ENCODE measurements around the gene SNX11.

The SNX11 gene

DNA sequence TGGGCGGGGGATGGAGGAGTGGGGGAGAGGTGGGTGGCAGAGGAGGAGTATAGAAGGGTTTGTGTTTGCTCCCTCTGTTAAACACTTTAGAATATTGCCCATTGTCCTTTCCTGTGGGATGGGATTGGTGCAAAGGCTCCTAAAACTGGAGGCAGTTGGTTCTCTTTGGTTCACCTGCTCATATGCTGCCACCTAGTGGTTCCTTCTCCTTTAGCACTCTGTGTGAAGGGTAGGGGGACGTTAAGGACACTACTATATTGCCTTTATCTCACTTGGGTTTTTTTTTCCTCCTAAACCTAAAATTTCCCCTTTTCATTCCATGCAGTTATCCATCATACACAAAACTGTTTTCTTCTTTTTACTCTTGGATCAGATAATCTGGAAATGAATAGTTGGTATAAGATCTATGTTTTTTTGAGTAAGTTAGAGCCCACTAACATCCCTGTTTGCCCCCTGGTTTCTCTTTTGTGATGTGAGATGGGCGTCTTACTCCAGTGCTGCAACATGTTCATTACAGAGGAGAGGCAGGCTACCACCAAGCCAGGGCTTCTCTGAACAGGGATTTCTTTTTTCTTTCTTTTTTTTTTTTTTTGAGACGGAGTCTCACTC is 23.8 kb downstream of the SNX11 start:
- peak; percentile 28 to 31 for DNase-seq (ENCODE audit: low read depth in 2 of 2)

DNA sequence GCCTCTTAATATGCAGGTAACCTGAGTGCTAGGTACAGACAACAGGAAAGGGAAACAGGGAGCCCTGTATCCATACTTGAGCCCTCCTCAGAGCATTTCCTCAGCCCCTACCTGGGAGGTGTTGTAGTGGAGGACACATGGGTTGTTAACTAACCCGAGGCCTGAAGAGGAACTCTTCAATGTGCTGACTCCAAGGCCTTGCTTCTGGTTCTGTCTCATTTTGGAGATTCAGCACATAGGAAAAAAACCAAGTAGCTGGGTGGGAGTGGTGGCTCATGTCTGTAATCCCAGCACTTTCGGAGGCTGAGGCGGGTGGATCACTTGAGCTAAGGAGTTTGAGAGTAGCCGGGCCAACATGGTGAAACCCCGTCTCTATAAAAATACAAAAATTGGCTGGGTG is 24.8 kb downstream of the SNX11 start:
- no peak for DNase-seq (ENCODE audit: low read depth in 2 of 2)

DNA sequence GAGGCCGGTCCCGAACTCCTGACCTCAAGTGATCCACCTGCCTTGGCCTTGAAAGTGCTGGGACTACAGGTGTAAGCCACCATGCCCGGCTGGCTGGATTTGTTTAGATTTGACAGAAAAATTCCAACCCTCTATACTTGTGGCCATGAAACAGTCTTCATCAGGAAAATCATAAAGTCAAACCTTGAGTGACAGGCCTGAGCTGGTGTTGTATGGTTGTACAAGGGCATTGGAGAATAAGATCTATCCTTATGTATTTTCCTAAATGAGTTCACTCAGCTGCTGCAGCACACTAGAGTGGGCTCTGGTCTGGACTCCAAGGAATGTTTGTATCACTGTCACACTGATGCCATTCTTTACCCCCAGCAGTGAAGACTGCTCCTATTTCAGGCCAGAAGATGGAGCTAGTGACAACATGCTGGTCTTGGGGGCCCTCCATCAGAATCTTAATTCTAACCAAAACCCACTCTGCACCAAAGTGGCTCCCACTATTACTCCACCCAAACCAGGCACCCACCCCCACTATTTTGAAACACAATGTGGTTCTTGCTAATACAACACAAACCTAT is 27.4 kb downstream of the SNX11 start:
- DNase-seq (ENCODE audit: low read depth in 2 of 2) = no peak

DNA sequence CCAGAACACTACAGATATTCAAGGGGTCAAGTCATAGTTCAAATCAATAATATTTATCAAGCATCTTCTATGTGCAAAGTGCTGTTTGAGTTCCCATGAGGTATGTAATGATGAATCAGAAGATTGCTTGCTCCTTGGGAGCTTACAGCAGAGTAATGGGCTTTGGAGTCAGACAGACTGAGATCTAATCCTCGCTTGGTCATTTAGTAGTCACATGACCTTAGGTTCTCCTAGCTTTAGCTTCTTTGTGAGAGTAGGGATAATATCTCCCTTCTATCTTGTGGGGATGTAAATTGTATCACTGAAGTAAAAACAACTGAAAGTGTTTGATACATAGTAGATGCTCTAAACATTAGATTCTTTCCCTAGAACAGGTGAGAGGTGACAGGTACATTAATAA is 30.1 kb downstream of the SNX11 start:
- no peak for DNase-seq (ENCODE audit: low read depth in 2 of 2)

DNA sequence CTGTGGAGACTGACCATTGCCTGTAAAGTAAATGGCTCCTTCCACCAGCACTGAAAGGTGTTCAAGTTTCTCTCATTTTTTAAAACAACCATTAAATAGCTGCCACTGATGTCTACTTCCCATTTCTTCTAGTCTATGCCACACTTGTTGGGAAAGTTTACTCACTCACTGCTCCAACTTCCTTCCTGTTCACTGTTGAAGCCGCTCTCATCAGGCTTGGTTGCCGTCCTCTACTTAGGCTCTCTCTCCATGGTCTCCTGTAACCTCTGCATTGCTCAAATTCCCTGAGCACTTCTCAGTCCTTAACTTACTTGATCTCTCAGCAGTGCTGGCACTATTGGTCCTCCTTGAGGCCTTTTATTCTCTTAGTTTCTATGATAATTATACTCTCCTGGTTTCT is 32.4 kb downstream of the SNX11 start:
- no peak for DNase-seq (ENCODE audit: low read depth in 2 of 2)

DNA sequence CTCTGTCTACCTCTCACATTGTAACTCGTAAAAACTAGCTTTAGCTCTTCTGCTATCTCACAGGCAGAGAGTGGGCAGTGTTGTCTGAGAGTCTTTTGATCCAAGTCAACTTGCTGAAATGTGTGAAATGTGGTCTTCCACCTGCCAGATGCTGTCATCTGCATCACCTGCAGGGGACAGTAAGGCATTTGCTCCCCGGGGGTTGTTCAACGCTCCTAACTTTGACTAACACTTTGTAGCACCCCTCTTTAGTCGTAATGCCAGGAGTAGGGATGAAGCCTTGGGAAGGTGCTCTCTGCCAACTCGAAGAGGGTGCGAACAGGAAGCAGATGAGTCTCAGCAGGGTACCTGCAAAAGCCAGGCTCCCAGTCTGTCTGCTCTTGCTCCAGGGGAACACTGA is 36.1 kb downstream of the SNX11 start:
- no peak for DNase-seq (ENCODE audit: low read depth in 2 of 2)

DNA sequence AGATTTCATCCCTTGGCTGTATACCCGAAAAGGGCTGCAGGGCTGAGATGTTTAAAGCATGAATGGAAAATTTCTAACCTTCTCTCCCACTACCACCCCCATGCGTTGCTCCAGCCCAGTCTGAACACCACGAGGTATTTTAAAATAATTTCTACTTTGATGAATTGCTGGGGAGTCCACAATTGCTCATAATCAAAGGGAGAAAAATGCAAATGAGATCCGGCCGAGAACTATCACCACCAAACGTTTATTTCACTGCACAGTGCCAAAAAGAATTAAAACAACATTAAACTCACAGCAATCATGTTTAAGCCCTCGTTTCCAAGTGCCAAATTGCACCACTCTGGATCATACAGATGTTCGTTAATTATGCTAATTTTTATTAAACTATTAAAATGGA is 36.7 kb downstream of the SNX11 start:
- no peak for DNase-seq (ENCODE audit: low read depth in 2 of 2)

DNA sequence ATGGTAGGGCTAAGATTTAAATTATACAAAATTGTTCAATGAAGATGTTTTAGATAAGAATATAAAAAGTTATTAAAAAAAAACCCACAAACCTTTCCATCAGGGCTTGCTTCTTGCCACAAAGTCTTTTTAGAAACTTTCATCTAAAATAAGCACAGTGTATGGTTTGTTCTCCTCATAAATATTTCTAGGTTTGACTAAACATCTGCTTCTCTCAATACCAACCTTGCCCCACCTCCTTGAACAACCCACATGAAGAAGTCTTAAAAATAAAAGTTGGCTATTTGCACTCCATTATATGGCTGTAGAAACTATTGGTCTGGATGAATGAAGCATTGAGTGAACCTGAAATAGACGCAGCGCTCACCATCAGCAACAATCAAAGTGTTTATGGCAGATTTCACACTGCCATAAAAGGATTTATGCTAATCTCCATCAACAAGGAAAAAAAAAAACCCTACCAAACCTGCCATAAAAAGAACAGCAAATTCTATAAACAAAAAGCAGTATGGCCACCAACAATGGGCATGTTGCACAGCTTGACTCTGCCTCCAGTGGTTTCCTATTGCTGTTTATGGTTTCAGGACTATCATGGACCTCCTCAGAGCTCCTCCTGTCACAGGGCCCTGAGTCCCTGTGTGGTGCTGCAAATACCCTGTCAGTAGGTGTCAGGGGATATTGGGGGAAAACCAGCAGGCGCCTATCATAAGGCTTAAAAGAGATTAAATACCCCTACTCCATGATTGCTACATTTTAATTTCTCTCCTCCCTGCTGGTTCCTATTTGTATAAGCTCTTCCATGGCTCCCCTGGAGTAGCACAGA is 37.6 kb downstream of the SNX11 start:
- no peak for DNase-seq (ENCODE audit: low read depth in 2 of 2)

DNA sequence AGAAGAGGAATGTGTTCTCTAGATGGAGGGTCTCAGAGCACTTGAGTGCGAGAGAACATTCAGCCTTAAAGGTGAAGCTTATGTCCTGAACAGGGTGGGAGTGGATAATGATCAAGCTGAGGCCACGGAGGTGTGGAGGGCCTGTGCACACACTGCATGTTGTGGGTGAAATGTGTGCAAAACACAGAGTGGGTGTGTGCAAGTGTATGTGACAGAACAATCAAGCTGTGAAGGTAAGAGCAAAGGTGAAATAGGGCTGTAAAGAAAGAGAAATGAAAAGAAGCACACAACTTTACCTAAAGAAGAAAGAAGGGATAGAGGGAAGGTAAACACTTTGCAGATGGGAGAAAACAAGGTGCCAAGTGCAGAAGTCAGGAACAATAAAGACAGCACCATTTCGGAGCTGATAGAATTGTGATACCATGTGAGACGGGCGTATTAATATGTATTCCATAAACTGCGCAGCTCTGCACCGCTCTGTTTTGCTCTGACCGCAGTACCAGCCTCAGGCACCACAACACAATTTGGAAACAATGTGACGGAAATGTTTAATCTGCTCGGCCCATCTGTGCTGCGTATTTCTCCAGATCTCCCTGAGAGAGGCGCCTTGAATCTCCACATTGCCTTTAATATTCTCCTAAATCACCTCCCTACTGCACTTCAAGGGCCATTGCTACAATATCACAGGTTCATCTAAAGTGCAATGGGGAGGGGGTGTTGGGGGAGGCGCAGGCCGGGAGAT is 40.6 kb downstream of the SNX11 start:
- no peak for DNase-seq (ENCODE audit: low read depth in 2 of 2)

DNA sequence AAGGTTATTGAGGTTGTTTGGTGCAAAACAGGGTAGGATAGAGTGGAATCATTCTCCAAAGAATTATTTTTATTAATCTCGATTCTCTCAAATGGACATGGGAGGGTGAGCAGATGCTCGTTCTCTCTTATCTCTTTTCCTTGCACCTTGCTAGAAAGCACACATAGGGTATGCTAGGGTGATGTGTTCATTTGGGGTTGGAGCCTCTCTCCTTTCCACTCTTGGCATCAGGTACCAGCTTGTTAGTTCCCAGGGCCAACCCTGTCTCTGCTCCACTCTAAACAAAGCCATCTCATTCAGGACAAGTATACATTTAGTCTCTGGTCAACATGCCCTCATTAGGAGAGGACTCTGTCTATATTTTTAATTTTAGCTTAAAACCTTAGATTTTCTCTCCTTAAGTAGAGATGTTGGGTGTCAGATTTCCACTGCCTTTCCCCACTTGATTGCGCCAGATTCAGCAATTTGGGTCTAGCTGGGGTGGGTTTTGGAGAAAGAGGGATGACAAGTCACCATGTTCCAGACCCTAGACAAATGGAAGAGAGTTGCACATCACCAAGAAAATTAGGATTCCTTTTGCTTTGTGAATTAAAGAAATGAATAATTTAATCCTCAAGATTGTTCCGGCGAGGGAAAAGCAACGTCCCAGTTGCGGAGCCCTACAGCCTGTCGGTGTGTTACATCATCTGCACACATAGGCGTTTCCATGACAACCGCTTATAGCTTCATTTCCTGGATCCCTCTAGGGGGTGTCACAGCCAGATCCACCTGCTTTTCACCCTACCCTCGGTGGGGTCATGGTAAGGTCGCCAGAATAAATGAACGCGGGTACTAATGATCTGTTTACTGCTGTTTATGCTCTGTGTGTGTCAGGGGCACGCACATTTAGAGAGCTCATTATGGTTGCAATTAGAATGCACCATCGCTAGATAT is 41.6 kb downstream of the SNX11 start:
- no peak for DNase-seq (ENCODE audit: low read depth in 2 of 2)

DNA sequence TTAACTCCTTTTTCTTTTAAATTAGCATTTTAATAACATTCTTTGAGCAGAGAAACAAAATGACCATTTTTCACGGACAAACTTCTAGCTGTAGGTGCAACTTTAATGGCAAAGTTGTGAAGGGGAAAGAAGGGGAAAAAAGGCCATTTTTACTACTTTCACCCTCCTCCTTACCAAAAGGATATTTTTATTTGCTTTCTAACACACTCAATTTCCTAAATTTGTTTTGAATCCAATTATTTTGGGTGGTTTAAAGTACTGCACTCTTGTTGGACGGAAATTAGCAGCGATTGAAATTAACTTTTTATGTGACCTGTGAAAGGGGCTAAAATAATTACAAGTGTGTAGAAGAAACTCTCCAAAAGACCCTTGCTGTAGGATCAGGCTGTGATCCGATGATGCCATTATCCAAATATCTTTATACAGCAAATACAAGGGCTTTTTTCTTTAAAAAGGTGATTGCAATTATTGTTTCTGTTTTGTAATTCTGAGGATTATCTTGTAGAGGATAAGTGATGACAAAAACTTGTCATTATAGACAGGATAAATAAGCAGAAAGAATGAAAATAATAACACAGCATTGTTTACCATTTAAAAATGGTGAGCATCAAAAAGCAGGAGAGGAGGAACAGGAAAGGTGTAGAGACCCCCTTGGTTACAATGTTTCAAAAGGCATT is 42.4 kb downstream of the SNX11 start:
- no peak for DNase-seq (ENCODE audit: low read depth in 2 of 2)

DNA sequence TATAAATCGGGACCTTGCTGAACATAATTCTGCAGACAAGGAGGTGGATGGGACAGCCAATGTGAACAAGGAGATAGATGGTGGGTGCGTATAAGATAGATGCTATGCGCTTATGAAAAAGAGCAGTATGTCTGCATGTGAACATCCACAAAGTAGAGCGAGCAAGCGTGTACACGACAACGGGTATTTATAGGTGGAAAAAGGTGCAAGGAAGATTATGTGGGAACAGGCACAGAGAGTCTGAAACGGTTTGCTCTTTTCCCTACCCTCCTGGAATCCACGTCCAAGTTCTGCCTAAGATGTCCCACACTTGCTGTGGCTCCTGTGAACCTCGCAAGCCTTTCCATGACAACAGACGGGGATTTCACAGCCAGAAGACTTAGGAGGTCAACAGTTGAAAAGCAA is 43.0 kb downstream of the SNX11 start:
- DNase-seq (ENCODE audit: low read depth in 2 of 2) = no peak

DNA sequence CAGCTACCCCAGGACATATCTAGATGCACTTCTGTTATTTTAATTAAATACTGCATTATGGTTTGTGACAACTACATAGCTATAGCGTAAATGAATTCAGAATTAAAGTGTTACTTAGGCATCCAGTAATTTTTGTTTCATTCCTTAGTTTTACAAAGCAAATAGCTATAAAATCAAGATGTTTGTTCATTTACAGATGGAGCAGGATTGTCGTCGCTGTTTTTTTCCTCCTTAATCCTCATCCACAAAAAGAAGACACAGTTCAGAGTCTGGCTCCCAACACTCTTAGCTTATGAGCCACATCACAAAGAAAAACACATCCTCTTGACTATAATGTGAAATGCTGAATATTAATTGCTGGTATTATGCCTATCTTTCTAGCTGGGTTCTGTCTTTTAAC is 43.7 kb downstream of the SNX11 start:
- DNase-seq (ENCODE audit: low read depth in 2 of 2) = no peak

DNA sequence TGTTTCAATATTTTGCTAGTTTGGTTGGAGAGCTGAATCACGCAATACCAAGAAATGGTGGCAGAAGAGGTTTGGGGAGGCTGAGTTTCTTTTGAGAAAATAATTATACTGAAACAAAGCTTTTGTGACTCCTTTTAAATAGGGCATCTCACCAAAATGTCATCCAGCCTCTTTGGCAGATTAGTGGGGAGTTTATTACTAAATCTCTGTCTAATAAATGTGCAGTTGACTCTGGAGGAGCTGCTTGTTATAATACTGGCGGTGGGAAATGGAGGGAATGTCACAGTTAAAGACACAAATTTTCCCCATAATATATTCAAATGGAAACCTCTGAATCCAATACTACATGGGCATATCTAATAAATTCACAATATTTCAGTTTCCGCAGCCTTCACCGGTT is 44.7 kb downstream of the SNX11 start:
- no peak for DNase-seq (ENCODE audit: low read depth in 2 of 2)

DNA sequence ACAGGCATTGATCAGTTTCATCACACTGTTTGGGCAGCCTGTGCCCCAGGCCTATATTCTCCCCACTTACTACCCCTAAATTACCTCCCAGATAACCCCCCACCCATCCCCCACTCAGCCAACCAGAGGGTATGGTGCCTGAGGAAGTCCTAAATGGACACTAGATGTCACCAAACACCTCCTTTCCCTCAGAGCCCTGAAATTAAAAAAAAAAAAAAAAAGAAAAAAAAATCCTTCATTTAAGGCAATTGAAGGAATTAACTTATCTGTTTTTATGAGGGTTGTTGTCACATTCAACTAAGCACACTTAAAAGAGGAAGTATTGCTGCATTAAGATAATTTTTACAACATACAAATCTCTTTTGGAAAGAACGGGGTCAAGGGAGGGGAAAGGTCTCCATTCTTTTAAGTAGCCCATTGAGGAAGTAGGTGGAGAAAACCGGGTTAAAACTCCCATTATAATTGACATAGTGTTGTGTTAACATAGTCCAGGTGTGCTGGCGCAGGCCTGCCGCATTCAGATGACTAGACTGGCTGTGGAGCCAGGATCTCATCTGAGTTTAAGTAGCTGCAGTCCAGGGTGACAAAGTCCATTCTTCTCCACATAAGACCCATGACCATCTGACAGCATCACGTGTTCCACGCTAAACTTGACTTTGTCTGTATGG is 46.3 kb downstream of the SNX11 start:
- DNase-seq (ENCODE audit: low read depth in 2 of 2) = no peak

DNA sequence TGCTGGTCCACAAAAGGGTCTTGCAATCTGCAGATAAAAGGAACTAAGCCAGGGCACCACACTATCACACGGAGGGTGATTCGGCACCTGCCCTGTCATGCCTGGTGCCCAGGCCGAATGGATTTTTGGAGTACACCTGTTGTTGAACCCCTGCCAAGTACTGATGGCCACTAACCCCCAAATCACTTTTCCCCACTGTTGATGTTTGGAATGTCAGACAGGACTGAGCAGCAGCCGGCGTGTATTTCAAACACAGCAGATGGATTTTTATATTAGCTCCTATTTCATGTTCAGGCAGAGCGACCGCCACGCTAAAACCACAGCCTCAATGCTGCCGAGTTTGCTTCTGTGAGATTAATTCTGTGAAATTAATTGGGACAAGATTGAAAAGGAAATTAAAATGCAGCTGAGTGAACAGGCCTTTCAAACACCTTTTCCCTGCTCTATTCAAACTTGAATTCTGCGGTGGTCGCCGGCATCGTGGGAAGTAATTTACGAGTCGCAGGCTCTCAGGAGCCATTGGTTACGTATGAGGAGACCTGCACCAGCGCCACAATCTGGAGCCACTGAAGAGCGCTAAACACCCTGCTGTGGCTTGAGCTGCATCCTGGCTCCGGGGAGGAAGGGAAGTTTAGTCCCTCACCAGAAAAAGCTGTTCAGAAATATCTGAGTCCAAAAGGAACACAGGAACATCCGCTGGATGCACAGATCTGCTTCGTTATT is 48.5 kb downstream of the SNX11 start:
- no peak for DNase-seq (ENCODE audit: low read depth in 2 of 2)

DNA sequence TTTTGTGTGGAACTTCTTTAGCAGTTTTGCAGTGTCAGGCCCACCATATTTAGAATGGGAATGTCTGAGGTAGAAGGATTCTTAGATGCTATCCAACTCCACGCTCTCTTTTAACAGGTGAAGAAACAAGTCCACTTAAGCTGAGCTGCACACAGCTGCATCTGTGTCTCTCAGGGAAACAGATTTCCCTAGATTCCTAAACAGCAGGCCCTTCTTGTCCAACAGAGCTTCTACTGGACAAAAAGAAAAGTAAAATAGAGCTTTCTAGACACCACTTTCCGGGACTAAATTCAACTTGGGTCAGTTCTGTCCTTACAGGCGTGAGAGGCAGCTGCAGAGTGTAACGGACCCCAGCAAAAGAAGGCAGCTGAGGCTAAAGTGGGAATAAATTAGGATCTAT is 51.7 kb downstream of the SNX11 start:
- DNase-seq (ENCODE audit: low read depth in 2 of 2) = no peak

DNA sequence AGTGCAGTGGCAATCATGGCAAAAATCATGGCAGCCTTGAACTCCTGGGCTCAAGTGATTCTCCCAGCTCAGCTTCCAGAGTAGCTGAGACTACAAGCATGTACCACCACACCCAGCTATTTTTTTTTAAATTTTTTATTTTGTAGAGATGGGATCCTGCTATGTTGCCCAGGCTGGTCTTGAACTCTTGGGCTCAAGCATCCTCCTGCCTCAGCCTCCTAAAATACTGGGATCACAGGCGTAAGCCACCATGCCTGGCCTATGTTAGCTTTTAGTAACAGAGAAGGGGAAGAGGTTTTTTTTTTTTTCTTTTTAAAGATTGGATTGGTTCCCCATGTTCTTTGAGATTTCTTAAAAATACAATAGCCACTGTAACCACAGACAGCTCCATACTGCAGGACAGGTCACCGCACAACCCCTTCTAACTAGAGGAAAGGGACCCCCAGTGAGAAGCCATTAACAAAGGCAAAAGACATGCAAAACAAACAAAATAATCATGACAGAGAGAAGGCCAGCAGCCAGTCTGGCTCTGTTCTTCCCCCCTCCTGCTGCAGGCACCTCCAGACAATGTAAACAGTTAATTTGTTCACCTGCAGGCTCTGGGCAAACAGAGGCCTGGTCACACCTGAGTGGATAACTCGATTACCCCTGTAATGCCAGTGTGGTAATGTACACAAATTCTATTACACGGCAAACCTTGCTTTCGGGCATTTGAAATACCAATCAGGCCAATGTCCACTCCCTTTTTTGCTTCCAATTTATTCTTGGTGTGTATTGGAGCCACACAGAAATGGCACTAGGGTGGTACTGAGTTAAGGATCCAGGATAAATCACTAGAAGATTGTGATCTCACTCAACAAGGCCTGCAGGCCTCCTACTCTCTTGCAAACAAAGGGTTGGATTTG is 52.9 kb downstream of the SNX11 start:
- no peak for DNase-seq (ENCODE audit: low read depth in 2 of 2)
